ENCODE results near the gene KPNA6. TPM values are rescaled to one million over a fixed set of nuclear protein-coding genes. Genes with fewer than 3 reads are reported as not detected.

Gene KPNA6
- polyA plus RNA-seq, 1 donor (not counting 4 experiments of a cell fraction or from before 2014, with no cell fraction given), result 42.6 TPM

DNA sequence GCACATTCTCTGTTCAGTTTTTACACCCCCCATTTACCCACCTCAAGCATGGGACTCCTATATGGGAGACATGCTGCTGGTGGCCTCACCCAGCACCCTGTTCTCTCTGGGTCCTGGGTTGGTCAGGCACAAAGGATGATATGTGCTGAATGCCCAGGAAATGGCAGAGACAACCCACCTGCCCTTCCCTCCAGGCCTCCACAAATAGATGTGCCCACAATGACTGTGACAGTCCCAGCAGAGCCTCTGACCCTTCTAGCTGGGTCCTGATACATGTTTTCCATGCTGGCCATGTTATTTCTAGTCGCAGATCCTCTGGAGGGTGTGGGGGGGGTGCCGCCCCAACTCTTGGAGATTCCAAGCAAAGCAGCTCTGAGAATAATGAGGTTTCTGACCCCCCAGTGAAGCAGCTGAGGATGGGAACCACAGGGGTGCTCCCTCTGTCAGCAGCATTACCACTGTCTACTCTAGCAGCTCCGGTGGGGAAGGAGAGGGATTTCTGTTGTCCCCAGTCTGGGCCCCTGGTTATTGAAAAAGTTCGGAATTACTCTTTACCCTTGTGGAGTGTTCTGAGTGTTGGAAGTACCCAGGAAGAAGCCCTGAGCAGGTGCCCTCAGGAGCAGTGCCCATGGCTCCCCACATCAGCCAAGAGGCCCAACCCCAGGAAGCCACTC lies 91.3 kb downstream of the KPNA6 start:
- no peak for FAIRE-seq
- TF ChIP-seq, protein P1, sequence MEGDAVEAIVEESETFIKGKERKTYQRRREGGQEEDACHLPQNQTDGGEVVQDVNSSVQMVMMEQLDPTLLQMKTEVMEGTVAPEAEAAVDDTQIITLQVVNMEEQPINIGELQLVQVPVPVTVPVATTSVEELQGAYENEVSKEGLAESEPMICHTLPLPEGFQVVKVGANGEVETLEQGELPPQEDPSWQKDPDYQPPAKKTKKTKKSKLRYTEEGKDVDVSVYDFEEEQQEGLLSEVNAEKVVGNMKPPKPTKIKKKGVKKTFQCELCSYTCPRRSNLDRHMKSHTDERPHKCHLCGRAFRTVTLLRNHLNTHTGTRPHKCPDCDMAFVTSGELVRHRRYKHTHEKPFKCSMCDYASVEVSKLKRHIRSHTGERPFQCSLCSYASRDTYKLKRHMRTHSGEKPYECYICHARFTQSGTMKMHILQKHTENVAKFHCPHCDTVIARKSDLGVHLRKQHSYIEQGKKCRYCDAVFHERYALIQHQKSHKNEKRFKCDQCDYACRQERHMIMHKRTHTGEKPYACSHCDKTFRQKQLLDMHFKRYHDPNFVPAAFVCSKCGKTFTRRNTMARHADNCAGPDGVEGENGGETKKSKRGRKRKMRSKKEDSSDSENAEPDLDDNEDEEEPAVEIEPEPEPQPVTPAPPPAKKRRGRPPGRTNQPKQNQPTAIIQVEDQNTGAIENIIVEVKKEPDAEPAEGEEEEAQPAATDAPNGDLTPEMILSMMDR (optimal IDR thresholded peaks at IDR 0.05 in 1 of 3, IDR thresholded peaks at IDR 0.05 in 1 of 3, conservative IDR thresholded peaks at IDR 0.05 in 1 of 3; ENCODE audit: extremely low read depth in 1 of 3, insufficient read depth in 2 of 3, low read length in 3 of 3), result no peak
- no peak for TF ChIP-seq EZH2 (IDR thresholded peaks at IDR 0.05; ENCODE audit: low read length)
- H2AFZ ChIP-seq (ENCODE audit: control insufficient read depth, low read length), result no peak overlapping the region

DNA sequence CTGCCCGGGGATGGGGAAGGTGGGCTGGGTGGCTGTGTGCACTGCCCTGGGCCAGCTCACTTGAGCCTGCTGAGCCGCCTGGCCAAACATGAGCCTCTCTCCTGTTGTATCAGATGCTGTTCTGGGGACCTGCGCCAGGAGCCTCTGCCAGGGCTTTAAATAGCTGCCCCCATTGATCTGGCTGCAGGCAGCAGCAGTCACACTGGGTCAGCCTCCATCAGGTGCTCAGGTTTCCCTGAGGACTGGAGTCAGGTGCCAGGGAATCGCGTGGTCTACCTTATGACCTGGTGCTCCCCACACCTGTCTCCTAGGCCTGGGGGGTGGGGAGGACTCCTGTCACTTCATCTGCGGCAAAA lies 91.8 kb downstream of the KPNA6 start:
- no peaks in the 10 kb centered on the region for H3K9me1 ChIP-seq (ENCODE audit: control insufficient read depth, extremely low read depth, insufficient read depth, low read length)
- no peak overlapping the region for H3K4me3 ChIP-seq (ENCODE audit: control insufficient read depth in 2 of 3, extremely low read depth in 1 of 3, insufficient read depth in 2 of 3, low read depth in 1 of 3, low read length in 3 of 3)
- dilution Hi-C loops (cut with MboI; ENCODE audit: extremely low pct_ligation_motif_present, low sequenced_read_pairs), result no loop called here
- no peaks in the 10 kb centered on the region for H3K27me3 ChIP-seq (ENCODE audit: control insufficient read depth, extremely low read depth, insufficient read depth, low read length)
- H3K27ac ChIP-seq (ENCODE audit: control insufficient read depth, insufficient read depth, low read length), result no peak overlapping the region
- FAIRE-seq (no peak), DNase-seq (ENCODE audit: low read depth, low spot score) (no peak)
- peaks cover 14% of the 10 kb centered on the region for H3K4me1 ChIP-seq (ENCODE audit: control insufficient read depth, extremely low read depth, insufficient read depth, low read length)
- H3K9me3 ChIP-seq (ENCODE audit: control insufficient read depth, low read depth, low read length), result no peaks in the 10 kb centered on the region
- H3K79me2 ChIP-seq (ENCODE audit: control insufficient read depth, insufficient read depth, low read length), result no peaks in the 10 kb centered on the region
- peaks cover 15 to 24% of the 10 kb centered on the region in 2 experiments for H3K36me3 ChIP-seq (ENCODE audit: control insufficient read depth in 2 of 2, extremely low read depth in 1 of 2, insufficient read depth in 2 of 2, low read length in 2 of 2)
- H4K20me1 ChIP-seq (ENCODE audit: control insufficient read depth, extremely low read depth, insufficient read depth, low read length), result no peaks in the 10 kb centered on the region
- H3K4me2 ChIP-seq (ENCODE audit: control insufficient read depth, extremely low read depth, insufficient read depth, low read depth, low read length), result peak overlapping the region; percentile 90
- no peak overlapping the region for H3K9ac ChIP-seq (ENCODE audit: control insufficient read depth, extremely low read depth, insufficient read depth, low read length)
- no peak for TF ChIP-seq EZH2 (IDR thresholded peaks at IDR 0.05; ENCODE audit: low read length)
- TF ChIP-seq, protein P1 (optimal IDR thresholded peaks at IDR 0.05 in 1 of 3, IDR thresholded peaks at IDR 0.05 in 1 of 3, conservative IDR thresholded peaks at IDR 0.05 in 1 of 3; ENCODE audit: extremely low read depth in 1 of 3, insufficient read depth in 2 of 3, low read length in 3 of 3), result no peak
- H2AFZ ChIP-seq (ENCODE audit: control insufficient read depth, low read length), result no peak overlapping the region

More for the DNA sequence above, 91.3 kb downstream of the KPNA6 start:
- Histone ChIP-seq H3K4me1 (ENCODE audit: control insufficient read depth, extremely low read depth, insufficient read depth, low read length) (peaks cover 14% of the 10 kb centered on the region), H3K27ac (ENCODE audit: control insufficient read depth, insufficient read depth, low read length) (no peak overlapping the region), H3K9me3 (ENCODE audit: control insufficient read depth, low read depth, low read length) (no peaks in the 10 kb centered on the region), H3K9ac (ENCODE audit: control insufficient read depth, extremely low read depth, insufficient read depth, low read length) (no peak overlapping the region), H3K4me2 (ENCODE audit: control insufficient read depth, extremely low read depth, insufficient read depth, low read depth, low read length) (no peak overlapping the region), H3K27me3 (ENCODE audit: control insufficient read depth, extremely low read depth, insufficient read depth, low read length) (no peaks in the 10 kb centered on the region), H4K20me1 (ENCODE audit: control insufficient read depth, extremely low read depth, insufficient read depth, low read length) (no peaks in the 10 kb centered on the region), H3K36me3 (ENCODE audit: control insufficient read depth in 2 of 2, extremely low read depth in 1 of 2, insufficient read depth in 2 of 2, low read length in 2 of 2) (peaks cover 20 to 27% of the 10 kb centered on the region in 2 experiments), H3K79me2 (ENCODE audit: control insufficient read depth, insufficient read depth, low read length) (no peaks in the 10 kb centered on the region), H3K4me3 (ENCODE audit: control insufficient read depth in 2 of 3, extremely low read depth in 1 of 3, insufficient read depth in 2 of 3, low read depth in 1 of 3, low read length in 3 of 3) (no peak overlapping the region), H3K9me1 (ENCODE audit: control insufficient read depth, extremely low read depth, insufficient read depth, low read length) (no peaks in the 10 kb centered on the region)
- no peak for DNase-seq (ENCODE audit: low read depth, low spot score)
- dilution Hi-C loops (cut with MboI; ENCODE audit: extremely low pct_ligation_motif_present, low sequenced_read_pairs), result no loop called here
